CD14-positive monocyte (primary cell): Measurements from ENCODE around the gene REEP1. TPM values are rescaled to one million over a fixed set of nuclear protein-coding genes. Genes with fewer than 3 reads are reported as not detected.

ENCODE experiments used
- DNase-seq, 3 donors: peaks; one replicate each; pipeline ENCODE4 v3.0.0-alpha.2; 2011 to 2022
- H2AFZ ChIP-seq: 2 replicates; pipeline ENCODE4 v1.6.0; 2012; ENCODE audit warnings: mild to moderate bottlenecking, low read depth, low read length, inconsistent platforms; ENCODE audit not compliant: insufficient read depth, poor library complexity, severe bottlenecking
- H3K27ac ChIP-seq, 2 donors: 1 replicate in 1 of 2; 2 replicates in 1 of 2; pipeline ENCODE4 v1.5.1; 2012 to 2013; ENCODE audit warnings: low read length in 2 of 2, control low read depth in 1 of 2, inconsistent platforms in 1 of 2, low read depth in 1 of 2, mild to moderate bottlenecking in 1 of 2
- H3K27me3 ChIP-seq, 2 donors: one replicate each; pipeline versions ENCODE4 v1.6.0 to v1.6.1; 2011 to 2013; ENCODE audit warnings: low read length in 2 of 2; ENCODE audit not compliant: control insufficient read depth in 2 of 2, insufficient read depth in 2 of 2
- H3K36me3 ChIP-seq, 2 donors: replicated peaks in 1 of 2; 1 replicate in 1 of 2; 2 replicates in 1 of 2; pipeline versions ENCODE4 v1.5.1 to v1.6.1; 2012 to 2013; ENCODE audit warnings: low read length in 2 of 2, control low read depth in 1 of 2, inconsistent platforms in 1 of 2, mild to moderate bottlenecking in 1 of 2; ENCODE audit not compliant: insufficient read depth in 2 of 2, control insufficient read depth in 1 of 2
- H3K4me1 ChIP-seq, 2 donors: 1 replicate in 1 of 2; 2 replicates in 1 of 2; pipeline versions ENCODE4 v1.5.1 to v1.6.1; 2012 to 2013; ENCODE audit warnings: low read length in 2 of 2, control low read depth in 1 of 2, inconsistent platforms in 1 of 2, mild to moderate bottlenecking in 1 of 2, moderate library complexity in 1 of 2; ENCODE audit not compliant: insufficient read depth in 2 of 2, control insufficient read depth in 1 of 2
- H3K4me2 ChIP-seq: replicated peaks from 2 replicates; pipeline ENCODE3; 2012; ENCODE audit warnings: low read length, moderate library complexity, mild to moderate bottlenecking; ENCODE audit not compliant: poor library complexity, severe bottlenecking; ENCODE audit errors: extremely low read depth
- H3K4me3 ChIP-seq, 3 experiments: fragments of 200-600 bp in 1 of 3; sonication (generic) in 1 of 3; replicated peaks in 1 of 3; 1 replicate in 2 of 3; 2 replicates in 1 of 3; pipeline ENCODE4 v1.5.1; 2011 to 2013; ENCODE audit warnings: low read length in 3 of 3, mild to moderate bottlenecking in 3 of 3, control low read depth in 2 of 3, low read depth in 2 of 3, inconsistent platforms in 1 of 3, moderate library complexity in 1 of 3
- H3K79me2 ChIP-seq: 2 replicates; pipeline ENCODE4 v1.6.0; 2012; ENCODE audit warnings: mild to moderate bottlenecking, control low read depth, inconsistent platforms, low read length, moderate library complexity; ENCODE audit not compliant: insufficient read depth
- H3K9ac ChIP-seq: 2 replicates; pipeline ENCODE4 v1.6.0; 2017; ENCODE audit warnings: low read length, mild to moderate bottlenecking; ENCODE audit not compliant: insufficient read depth, poor library complexity, severe bottlenecking
- H3K9me3 ChIP-seq, 2 donors: replicated peaks in 1 of 2; 1 replicate in 1 of 2; 2 replicates in 1 of 2; pipeline versions ENCODE4 v1.5.1 to v1.6.1; 2012 to 2013; ENCODE audit warnings: low read length in 2 of 2, control low read depth in 1 of 2; ENCODE audit not compliant: control insufficient read depth in 1 of 2, insufficient read depth in 1 of 2
- H4K20me1 ChIP-seq: 2 replicates; pipeline ENCODE4 v1.6.0; 2012; ENCODE audit warnings: mild to moderate bottlenecking, low read length, control low read depth, moderate library complexity; ENCODE audit not compliant: insufficient read depth
- H3K27ac Mint-ChIP-seq, 7 donors: one replicate each; pipeline ENCODE4 v1.8.0; 2020; ENCODE audit warnings: mild to moderate bottlenecking in 7 of 7, mixed read lengths in 7 of 7, moderate library complexity in 6 of 7, inconsistent platforms in 2 of 7
- H3K27me3 Mint-ChIP-seq, 3 donors: one replicate each; pipeline ENCODE4 v1.8.0; 2021 to 2022; ENCODE audit warnings: low read depth in 3 of 3, mild to moderate bottlenecking in 3 of 3, mixed read lengths in 3 of 3, moderate library complexity in 3 of 3, inconsistent platforms in 1 of 3
- H3K36me3 Mint-ChIP-seq, 2 donors: one replicate each; pipeline ENCODE4 v1.8.0; 2020; ENCODE audit warnings: mixed read lengths in 2 of 2, inconsistent platforms in 1 of 2, mild to moderate bottlenecking in 1 of 2
- H3K4me1 Mint-ChIP-seq: one replicate; pipeline ENCODE4 v1.8.0; 2020; ENCODE audit warnings: mild to moderate bottlenecking, mixed read lengths
- H3K4me3 Mint-ChIP-seq, 2 donors: one replicate each; pipeline ENCODE4 v1.8.0; 2020; ENCODE audit warnings: mild to moderate bottlenecking in 2 of 2, mixed read lengths in 2 of 2, moderate library complexity in 1 of 2
- H3K9me3 Mint-ChIP-seq, 7 donors: one replicate each; pipeline ENCODE4 v1.8.0; 2020 to 2022; ENCODE audit warnings: mixed read lengths in 7 of 7, mild to moderate bottlenecking in 6 of 7, moderate library complexity in 6 of 7, inconsistent platforms in 2 of 7
- CTCF ChIP-seq: fragments of 200-600 bp; IDR thresholded peaks from one replicate; pipeline ENCODE4 v1.8.0; 2022; ENCODE audit warnings: antibody characterized with exemption, mild to moderate bottlenecking
- WGBS: methylation state at CpG from one replicate; pipeline ENCODE4 v1.1.5; 2013; ENCODE audit warnings: missing lambda C conversion rate; ENCODE audit not compliant: insufficient coverage; 5-methylcytosine and 5-hydroxymethylcytosine counted together
- intact Hi-C, 2 donors: fragments of 100-400 bp; cut with micrococcal nuclease; formaldehyde crosslinking; loops; one replicate each; pipeline versions ENCODE4 v1.15.0 to v1.15.1; 2023
- polyA plus RNA-seq, 3 donors: library from polyadenylated mRNA; depleted of rRNA in 1 of 3; unstranded in 2 of 3; stranded (reverse) in 1 of 3; fragments of 300-500 nt in 2 of 3; fragments of >200 nt in 1 of 3; fragmentation: Illumina TruSeq in 2 of 3; gene quantifications; 1 replicate in 2 of 3; 2 replicates in 1 of 3; pipeline ENCODE4 v1.2.3, GENCODE V29; 2012 to 2021

Gene REEP1
- polyA plus RNA-seq, 3 donors = not detected

GRCh38 chr2:86297382-86298147 is 39.9 kb downstream of the REEP1 start:
- Histone ChIP-seq H3K27me3 (peaks cover 0 to 12% of the 10 kb centered on the region in 2 donors), H3K4me2 (no peak overlapping the region), H4K20me1 (no peaks in the 10 kb centered on the region), H3K9ac (no peak overlapping the region), H3K36me3 (no peaks in the 10 kb centered on the region), H3K4me3 (no peak overlapping the region), H3K79me2 (no peaks in the 10 kb centered on the region), H2AFZ (no peak overlapping the region), H3K27ac (no peak overlapping the region), H3K9me3 (no peaks in the 10 kb centered on the region), H3K4me1 (no peaks in the 10 kb centered on the region)
- Mint-ChIP-seq H3K9me3 (no peaks in the 10 kb centered on the region), H3K4me3 (no peak overlapping the region), H3K4me1 (no peaks in the 10 kb centered on the region), H3K27ac (no peak overlapping the region), H3K27me3 (peaks cover 15 to 24% (median 19%) of the 10 kb centered on the region in 3 donors), H3K36me3 (no peaks in the 10 kb centered on the region)
- intact Hi-C loops = loop anchor here in 1 of 2 donors (5.0 kb wide), 1 partner anchor 75 kb away; no protein-coding TSS in a partner anchor
- no peak for TF ChIP-seq CTCF
- no peak for DNase-seq
- WGBS = no CpG with 5 or more reads among the region's 5 CpGs

- H3K4me1 ChIP-seq = no peaks in the 10 kb centered on the region
- no peak overlapping the region for H2AFZ ChIP-seq
- no peak overlapping the region for H3K4me3 ChIP-seq
- H3K9me3 ChIP-seq = no peaks in the 10 kb centered on the region
- Mint-ChIP-seq H3K27me3 (peaks cover 15 to 25% (median 19%) of the 10 kb centered on the region in 3 donors), H3K27ac (peak overlapping the region in 2 of 7 donors; percentile 4 to 26), H3K4me1 (no peaks in the 10 kb centered on the region), H3K4me3 (no peak overlapping the region), H3K9me3 (no peaks in the 10 kb centered on the region), H3K36me3 (no peaks in the 10 kb centered on the region)
- DNase-seq = no peak
- no peak overlapping the region for H3K9ac ChIP-seq
- intact Hi-C loops = loop anchor here in 1 of 2 donors (5.0 kb wide), 1 partner anchor 75 kb away; no protein-coding TSS in a partner anchor
- H3K79me2 ChIP-seq = no peaks in the 10 kb centered on the region
- 95% methylated on average over 6 of the region's 6 CpGs for WGBS
- H3K36me3 ChIP-seq = no peaks in the 10 kb centered on the region
- H4K20me1 ChIP-seq = no peaks in the 10 kb centered on the region
- no peak overlapping the region for H3K4me2 ChIP-seq
- no peak overlapping the region for H3K27ac ChIP-seq
- peaks cover 0 to 6% of the 10 kb centered on the region in 2 donors for H3K27me3 ChIP-seq
- TF ChIP-seq CTCF = no peak
Observed at GRCh38 chr2:86296947-86297346, 40.5 kb downstream of the REEP1 start.
